ENCODE data around the gene TRIM25. TPM values are rescaled to one million over a fixed set of nuclear protein-coding genes. Genes with fewer than 3 reads are reported as not detected.
"Not testable (repeated sequence)": the region's sequence is repeated elsewhere in the genome, so short reads cannot be mapped to it uniquely, and the experiment has no call there.

Gene TRIM25
- total RNA-seq, 1 experiment from 2014 or later: 92.8 TPM

DNA sequence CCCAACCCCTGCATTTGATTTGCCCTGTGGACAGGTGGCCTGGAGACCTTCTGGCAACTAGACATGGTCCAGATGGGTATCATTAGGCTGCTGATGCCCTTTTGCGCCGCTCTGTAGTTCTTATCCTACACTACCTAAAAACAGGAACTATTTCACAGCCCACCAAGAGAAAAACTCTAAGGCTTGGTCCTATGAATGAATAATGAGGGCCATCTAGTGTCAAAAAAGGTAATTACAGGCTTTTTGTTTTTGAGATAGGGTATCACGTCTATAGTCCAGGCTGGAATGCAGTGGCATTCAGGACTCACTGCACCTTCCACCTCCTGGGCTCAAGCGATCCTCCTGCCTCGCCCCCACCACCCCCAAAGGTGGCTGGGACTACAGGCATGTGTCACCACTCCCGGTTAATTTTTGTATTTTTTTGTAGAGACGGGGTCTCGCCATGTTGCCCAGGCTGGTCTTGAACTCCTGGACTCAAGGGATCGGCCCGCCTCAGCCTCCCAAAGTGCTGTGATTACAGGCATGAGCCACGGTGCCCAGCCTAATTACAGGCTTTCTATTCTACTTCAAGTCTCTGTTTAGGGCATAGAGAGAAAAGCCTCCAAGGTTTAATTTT is 26.1 kb upstream of the TRIM25 start:
- no peaks in the 10 kb centered on the region for H4K20me1 ChIP-seq (ENCODE audit: insufficient read depth)
- no peak overlapping the region for H2AFZ ChIP-seq
- POLR2A ChIA-PET (ENCODE audit: unreplicated experiment): no interaction called here
- no peaks in the 10 kb centered on the region for H3K27me3 ChIP-seq (ENCODE audit: insufficient read depth, low read depth)
- H3K36me3 ChIP-seq (ENCODE audit: low read depth): peaks cover 63% of the 10 kb centered on the region
- DNase-seq: peak; percentile 2 to 59
- no peaks in the 10 kb centered on the region for H3K9me2 ChIP-seq (ENCODE audit: insufficient read depth)
- no TSS peak for BruUV-seq (replicated peaks)
- no peaks in the 10 kb centered on the region for H3K79me2 ChIP-seq (ENCODE audit: low read depth)
- H3K4me1 ChIP-seq (replicated peaks; ENCODE audit: insufficient read depth): peaks cover 19% of the 10 kb centered on the region
- CTCF ChIA-PET: interaction anchor here (1.4 kb wide), 1 partner anchor 120 kb away, joined by 7 read pairs; no protein-coding TSS in a partner anchor
- H3K4me2 ChIP-seq: no peak overlapping the region
- peaks cover 26% of the 10 kb centered on the region for H3F3A ChIP-seq (ENCODE audit: insufficient read depth, low read depth)
- intact Hi-C loops (cut with micrococcal nuclease; ENCODE audit: unreplicated experiment): loop anchor here (1.0 to 10.0 kb wide), 4 partner anchors 108 to 348 kb away; partner anchors contain the start of genes C17orf67, DGKE and NOG
- TF ChIP-seq CTCF (conservative IDR thresholded peaks at IDR 0.05) (peak; percentile 95), EZH2 (IDR thresholded peaks at IDR 0.05; ENCODE audit: low read depth) (no peak)
- H3K4me3 ChIP-seq: no peak overlapping the region
- H3K27ac ChIP-seq: no peak overlapping the region
- no peaks in the 10 kb centered on the region for H3K9me3 ChIP-seq (ENCODE audit: insufficient read depth, low read depth)

DNA sequence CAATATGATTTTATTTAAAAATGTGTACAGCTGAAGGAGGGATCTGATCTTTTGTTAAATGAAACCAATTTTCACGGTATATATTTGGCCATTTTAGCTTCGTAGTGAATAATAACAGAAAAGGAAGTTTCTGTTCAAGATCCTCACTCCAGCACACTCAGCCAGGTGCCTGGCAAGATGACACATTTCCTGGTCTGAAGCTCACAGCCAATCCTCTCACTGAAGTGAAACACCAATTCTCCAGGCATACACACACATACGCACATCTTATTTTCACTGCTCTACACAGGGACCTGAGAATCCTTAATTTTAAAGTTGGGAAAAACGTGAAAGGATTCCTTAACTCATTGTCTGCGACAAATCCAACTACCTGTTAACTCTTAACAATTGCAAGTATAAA is 24.4 kb upstream of the TRIM25 start:
- H3K9me2 ChIP-seq (ENCODE audit: insufficient read depth); H2AFZ ChIP-seq; H3K4me3 ChIP-seq; BruUV-seq (replicated peaks); H3K79me2 ChIP-seq (ENCODE audit: low read depth); H3K9me3 ChIP-seq (ENCODE audit: insufficient read depth, low read depth); POLR2A ChIA-PET (ENCODE audit: unreplicated experiment); intact Hi-C loops (cut with micrococcal nuclease; ENCODE audit: unreplicated experiment); DNase-seq; H3K27me3 ChIP-seq (ENCODE audit: insufficient read depth, low read depth); H4K20me1 ChIP-seq (ENCODE audit: insufficient read depth): not testable (repeated sequence)
- CTCF ChIA-PET: interaction anchor here (0.6 to 0.7 kb wide), 2 partner anchors 118 to 119 kb away, joined by 3 read pairs; no protein-coding TSS in a partner anchor
- H3F3A ChIP-seq (ENCODE audit: insufficient read depth, low read depth): peaks cover 19% of the 10 kb centered on the region
- peaks cover 19% of the 10 kb centered on the region for H3K4me1 ChIP-seq (replicated peaks; ENCODE audit: insufficient read depth)
- 0 out of 2 replicates have a peak overlapping the region, but pooled peaks have one; percentile 13 for H3K4me2 ChIP-seq
- peak overlapping the region; percentile 9; the same call in 1 of the 2 replicates for H3K27ac ChIP-seq
- peaks cover 51% of the 10 kb centered on the region for H3K36me3 ChIP-seq (ENCODE audit: low read depth)

DNA sequence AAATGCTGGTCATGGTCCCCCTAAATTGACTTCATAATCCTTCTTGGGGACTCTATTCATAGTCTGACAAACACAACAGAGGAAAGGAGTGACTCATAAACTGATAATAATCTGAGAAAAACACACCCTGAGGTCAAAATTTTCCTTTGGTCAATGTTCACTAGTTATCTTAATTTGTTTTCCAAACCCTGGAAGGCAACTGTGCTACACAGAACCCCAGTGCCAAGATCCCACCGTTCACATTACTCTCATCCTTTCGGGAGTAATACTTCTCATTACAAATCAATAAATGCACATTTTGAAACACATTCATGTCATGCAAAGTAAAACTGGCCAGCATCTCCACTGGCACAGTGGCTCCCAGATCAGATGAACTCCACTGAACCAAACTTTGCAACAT is 23.8 kb upstream of the TRIM25 start:
- DNase-seq: peak in 1 of 2 experiments; percentile 61
- no peaks in the 10 kb centered on the region for H3K79me2 ChIP-seq (ENCODE audit: low read depth)
- no peaks in the 10 kb centered on the region for H3K9me2 ChIP-seq (ENCODE audit: insufficient read depth)
- POLR2A ChIA-PET (ENCODE audit: unreplicated experiment): no interaction called here
- H4K20me1 ChIP-seq (ENCODE audit: insufficient read depth): no peaks in the 10 kb centered on the region
- peaks cover 15% of the 10 kb centered on the region for H3F3A ChIP-seq (ENCODE audit: insufficient read depth, low read depth)
- TF ChIP-seq EZH2 (IDR thresholded peaks at IDR 0.05; ENCODE audit: low read depth) (no peak), CTCF (conservative IDR thresholded peaks at IDR 0.05) (no peak)
- H3K4me1 ChIP-seq (replicated peaks; ENCODE audit: insufficient read depth): peaks cover 19% of the 10 kb centered on the region
- H3K9me3 ChIP-seq (ENCODE audit: insufficient read depth, low read depth): peaks cover 3% of the 10 kb centered on the region; the same call in 1 of the 2 replicates
- peak overlapping the region; percentile 13; the same call in 1 of the 2 replicates for H3K4me2 ChIP-seq
- BruUV-seq (replicated peaks): no TSS peak
- peaks cover 51% of the 10 kb centered on the region for H3K36me3 ChIP-seq (ENCODE audit: low read depth)
- no peak overlapping the region for H2AFZ ChIP-seq
- H3K27me3 ChIP-seq (ENCODE audit: insufficient read depth, low read depth): no peaks in the 10 kb centered on the region
- intact Hi-C loops (cut with micrococcal nuclease; ENCODE audit: unreplicated experiment): no loop called here
- peak overlapping the region; percentile 9; the same call in 1 of the 2 replicates for H3K27ac ChIP-seq
- no peak overlapping the region for H3K4me3 ChIP-seq
- CTCF ChIA-PET: interaction anchor here (0.6 to 0.7 kb wide), 2 partner anchors 118 to 119 kb away, joined by 3 read pairs; no protein-coding TSS in a partner anchor
